H9 (cell line): Measurements from ENCODE around the gene HSPG2. TPM values are rescaled to one million over a fixed set of nuclear protein-coding genes. Genes with fewer than 3 reads are reported as not detected.

Experiments used
- DNase-seq: peaks from one replicate; pipeline ENCODE4 v3.0.0-alpha.2; 2017
- H2AFZ ChIP-seq: one replicate; pipeline ENCODE4 v1.6.1; 2013; ENCODE audit warnings: mild to moderate bottlenecking, low read length, control low read depth, moderate library complexity
- H2AK5ac ChIP-seq: 2 replicates; pipeline ENCODE4 v1.6.1; 2013; ENCODE audit warnings: low read length, control low read depth, mixed read lengths; ENCODE audit not compliant: insufficient read length
- H2BK120ac ChIP-seq: one replicate; pipeline ENCODE4 v1.6.1; 2013; ENCODE audit warnings: low read depth, mild to moderate bottlenecking, low read length, control low read depth, inconsistent platforms; ENCODE audit not compliant: poor library complexity, severe bottlenecking
- H2BK12ac ChIP-seq: 2 replicates; pipeline ENCODE4 v1.6.1; 2013; ENCODE audit warnings: low read length, control low read depth, mixed read lengths, low read depth; ENCODE audit not compliant: insufficient read length
- H2BK15ac ChIP-seq: 2 replicates; pipeline ENCODE4 v1.6.1; 2013; ENCODE audit warnings: low read depth, low read length, control low read depth
- H2BK20ac ChIP-seq: one replicate; pipeline ENCODE4 v1.6.1; 2013; ENCODE audit warnings: low read depth, mild to moderate bottlenecking, low read length, control low read depth, inconsistent platforms; ENCODE audit not compliant: poor library complexity, severe bottlenecking
- H2BK5ac ChIP-seq: 2 replicates; pipeline ENCODE4 v1.6.1; 2013; ENCODE audit warnings: low read length, control low read depth, mixed read lengths; ENCODE audit not compliant: insufficient read length
- H3K14ac ChIP-seq: 2 replicates; pipeline ENCODE4 v1.6.1; 2013; ENCODE audit warnings: low read length, control low read depth; ENCODE audit not compliant: insufficient read depth
- H3K18ac ChIP-seq: 2 replicates; pipeline ENCODE4 v1.6.1; 2013; ENCODE audit warnings: low read depth, mild to moderate bottlenecking, mixed read lengths, low read length, control low read depth; ENCODE audit not compliant: insufficient read length
- H3K23ac ChIP-seq: 2 replicates; pipeline ENCODE4 v1.6.1; 2013; ENCODE audit warnings: low read length, control low read depth, mixed read lengths, low read depth; ENCODE audit not compliant: insufficient read length
- H3K23me2 ChIP-seq: 2 replicates; pipeline ENCODE4 v1.6.1; 2013; ENCODE audit warnings: low read depth, mild to moderate bottlenecking, mixed read lengths, low read length, control low read depth; ENCODE audit not compliant: insufficient read length, poor library complexity, severe bottlenecking
- H3K27ac ChIP-seq: 2 replicates; pipeline ENCODE4 v1.5.1; 2013; ENCODE audit warnings: low read length, control low read depth, mixed read lengths, low read depth; ENCODE audit not compliant: insufficient read length
- H3K27me3 ChIP-seq: 2 replicates; pipeline ENCODE4 v1.6.1; 2013; ENCODE audit warnings: low read length, control low read depth, inconsistent platforms; ENCODE audit not compliant: insufficient read depth
- H3K4ac ChIP-seq: 2 replicates; pipeline ENCODE4 v1.6.1; 2013; ENCODE audit warnings: low read depth, mild to moderate bottlenecking, control low read depth, inconsistent platforms, low read length, moderate library complexity
- H3K4me1 ChIP-seq: 2 replicates; pipeline ENCODE4 v1.6.1; 2013; ENCODE audit warnings: low read length, control low read depth, inconsistent platforms; ENCODE audit not compliant: insufficient read depth
- H3K4me2 ChIP-seq: 2 replicates; pipeline ENCODE4 v1.6.1; 2013; ENCODE audit warnings: low read length, control low read depth, mixed read lengths; ENCODE audit not compliant: insufficient read length, insufficient read depth
- H3K56ac ChIP-seq: 2 replicates; pipeline ENCODE4 v1.6.1; 2013; ENCODE audit warnings: low read depth, mild to moderate bottlenecking, mixed read lengths, low read length, control low read depth; ENCODE audit not compliant: insufficient read length
- H3K79me1 ChIP-seq: 2 replicates; pipeline ENCODE4 v1.6.1; 2013; ENCODE audit warnings: low read depth, mild to moderate bottlenecking, moderate library complexity, low read length, control low read depth, inconsistent platforms; ENCODE audit not compliant: insufficient read depth, poor library complexity, severe bottlenecking
- H3K79me2 ChIP-seq: 2 replicates; pipeline ENCODE4 v1.6.1; 2013; ENCODE audit warnings: low read length, control low read depth, inconsistent platforms; ENCODE audit not compliant: insufficient read depth
- H3K9ac ChIP-seq: 2 replicates; pipeline ENCODE4 v1.6.1; 2013; ENCODE audit warnings: low read length, control low read depth, mixed read lengths; ENCODE audit not compliant: insufficient read length; ENCODE audit errors: extremely low read depth
- H3K9me3 ChIP-seq: one replicate; pipeline ENCODE4 v1.6.1; 2013; ENCODE audit warnings: low read depth, low read length, inconsistent platforms; ENCODE audit not compliant: control insufficient read depth
- H3T11ph ChIP-seq: one replicate; pipeline ENCODE4 v1.6.1; 2013; ENCODE audit warnings: mild to moderate bottlenecking, low read length, control low read depth, inconsistent platforms
- H4K20me1 ChIP-seq: one replicate; pipeline ENCODE4 v1.6.1; 2013; ENCODE audit not compliant: control insufficient read depth, insufficient read length, insufficient read depth
- H4K5ac ChIP-seq: 2 replicates; pipeline ENCODE4 v1.6.1; 2013; ENCODE audit warnings: low read depth, mild to moderate bottlenecking, mixed read lengths, low read length, control low read depth; ENCODE audit not compliant: insufficient read length
- H4K8ac ChIP-seq: replicated peaks from 2 replicates; pipeline ENCODE4 v1.6.1; 2013; ENCODE audit warnings: low read length, control low read depth, mixed read lengths, low read depth; ENCODE audit not compliant: insufficient read length
- H4K91ac ChIP-seq: 2 replicates; pipeline ENCODE4 v1.6.1; 2013; ENCODE audit warnings: low read depth, mild to moderate bottlenecking, moderate library complexity, mixed read lengths, low read length, control low read depth; ENCODE audit not compliant: insufficient read length
- H3K27ac Mint-ChIP-seq, 3 experiments: 2 replicates in 2 of 3; 3 replicates in 1 of 3; pipeline ENCODE4 v1.8.0; 2020 to 2021; ENCODE audit warnings: mixed read lengths in 3 of 3, mild to moderate bottlenecking in 1 of 3, moderate library complexity in 1 of 3
- H3K27me3 Mint-ChIP-seq: 2 replicates; pipeline ENCODE4 v1.8.0; 2021; ENCODE audit warnings: low read depth, mild to moderate bottlenecking, moderate library complexity, mixed read lengths
- H3K36me3 Mint-ChIP-seq, 3 experiments: 2 replicates in 2 of 3; 3 replicates in 1 of 3; pipeline ENCODE4 v1.8.0; 2020 to 2021; ENCODE audit warnings: low read depth in 3 of 3, mixed read lengths in 3 of 3; ENCODE audit not compliant: insufficient read depth in 1 of 3
- H3K4me1 Mint-ChIP-seq, 2 experiments: 2 replicates each; pipeline ENCODE4 v1.8.0; 2020; ENCODE audit warnings: mixed read lengths in 2 of 2
- H3K4me3 Mint-ChIP-seq, 2 experiments: 2 replicates in 1 of 2; 3 replicates in 1 of 2; pipeline ENCODE4 v1.8.0; 2020 to 2021; ENCODE audit warnings: mild to moderate bottlenecking in 2 of 2, mixed read lengths in 2 of 2, moderate library complexity in 1 of 2
- H3K9me3 Mint-ChIP-seq, 2 experiments: 2 replicates in 1 of 2; 3 replicates in 1 of 2; pipeline ENCODE4 v1.8.0; 2020; ENCODE audit warnings: mild to moderate bottlenecking in 2 of 2, mixed read lengths in 2 of 2, moderate library complexity in 1 of 2
- WGBS: extraction: QIAGEN DNeasy Blood & Tissue Kit; methylation state at CpG from one replicate; pipeline ENCODE4 v1.1.7; 2013; ENCODE audit warnings: missing lambda C conversion rate, low lambda C conversion rate, mixed read lengths; ENCODE audit not compliant: insufficient read length; ENCODE audit errors: extremely low coverage; 5-methylcytosine and 5-hydroxymethylcytosine counted together
- total RNA-seq: library from RNA; stranded (reverse); gene quantifications from 2 replicates; pipeline ENCODE4 v1.2.1, GENCODE V29; 2021
- TF ChIP-seq, protein P1 (sequence below): fragments of 200-600 bp; sonication (generic); conservative IDR thresholded peaks from 3 replicates; pipeline ENCODE4 v1.8.0; 2021; ENCODE audit warnings: antibody characterized with exemption, mild to moderate bottlenecking

The HSPG2 gene
- total RNA-seq, 1 experiment from 2014 or later, result 90.0 TPM

DNA sequence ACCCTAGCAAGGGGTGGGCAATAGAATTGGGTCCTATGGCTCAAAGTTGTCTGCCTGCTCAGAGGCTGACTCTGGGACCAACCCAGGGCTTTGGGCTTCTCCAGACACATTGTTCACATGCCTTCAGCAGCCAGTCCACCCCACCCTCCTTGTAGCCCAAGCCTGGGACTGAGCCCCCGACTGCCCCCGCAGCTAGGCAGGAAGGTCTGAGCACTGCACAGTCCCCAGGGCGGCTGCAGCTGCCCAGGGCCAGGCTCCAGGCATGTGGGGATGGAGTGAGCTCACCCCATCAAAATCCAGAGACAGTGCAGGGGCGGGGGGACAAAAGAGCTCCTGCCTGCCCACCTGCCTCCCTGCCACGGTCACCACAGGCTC is 35.6 kb downstream of the HSPG2 start:
- H3K9ac ChIP-seq, result no peak overlapping the region
- H3K4me2 ChIP-seq, result no peak overlapping the region
- H4K5ac ChIP-seq, result no peak overlapping the region
- H3K4ac ChIP-seq, result no peak overlapping the region
- Mint-ChIP-seq H3K4me3 (no peak overlapping the region), H3K9me3 (no peaks in the 10 kb centered on the region; a peak in 1 of 5 replicates), H3K27me3 (no peaks in the 10 kb centered on the region), H3K4me1 (peaks cover 21 to 33% of the 10 kb centered on the region in 2 experiments), H3K36me3 (peaks cover 0 to 4% (median 4%) of the 10 kb centered on the region in 3 experiments; a peak in 5 of 7 replicates), H3K27ac (peak overlapping the region; percentile 62 to 91 (median 85); a peak in 3 of 7 replicates)
- H3T11ph ChIP-seq, result no peak overlapping the region
- no peak overlapping the region for H2AFZ ChIP-seq
- no peaks in the 10 kb centered on the region for H3K4me1 ChIP-seq
- H3K23me2 ChIP-seq, result no peaks in the 10 kb centered on the region
- no peaks in the 10 kb centered on the region for H3K79me1 ChIP-seq
- H2BK15ac ChIP-seq, result no peak overlapping the region
- H2AK5ac ChIP-seq, result no peak overlapping the region
- H3K9me3 ChIP-seq, result no peaks in the 10 kb centered on the region
- no peak for DNase-seq
- H4K20me1 ChIP-seq, result no peaks in the 10 kb centered on the region
- no peak overlapping the region for H2BK120ac ChIP-seq
- no peak overlapping the region for H4K91ac ChIP-seq
- no peak overlapping the region for H3K56ac ChIP-seq
- H3K27me3 ChIP-seq, result no peaks in the 10 kb centered on the region
- H2BK20ac ChIP-seq, result no peak overlapping the region
- H3K14ac ChIP-seq, result no peak overlapping the region
- no peak overlapping the region for H3K23ac ChIP-seq
- TF ChIP-seq, protein P1, sequence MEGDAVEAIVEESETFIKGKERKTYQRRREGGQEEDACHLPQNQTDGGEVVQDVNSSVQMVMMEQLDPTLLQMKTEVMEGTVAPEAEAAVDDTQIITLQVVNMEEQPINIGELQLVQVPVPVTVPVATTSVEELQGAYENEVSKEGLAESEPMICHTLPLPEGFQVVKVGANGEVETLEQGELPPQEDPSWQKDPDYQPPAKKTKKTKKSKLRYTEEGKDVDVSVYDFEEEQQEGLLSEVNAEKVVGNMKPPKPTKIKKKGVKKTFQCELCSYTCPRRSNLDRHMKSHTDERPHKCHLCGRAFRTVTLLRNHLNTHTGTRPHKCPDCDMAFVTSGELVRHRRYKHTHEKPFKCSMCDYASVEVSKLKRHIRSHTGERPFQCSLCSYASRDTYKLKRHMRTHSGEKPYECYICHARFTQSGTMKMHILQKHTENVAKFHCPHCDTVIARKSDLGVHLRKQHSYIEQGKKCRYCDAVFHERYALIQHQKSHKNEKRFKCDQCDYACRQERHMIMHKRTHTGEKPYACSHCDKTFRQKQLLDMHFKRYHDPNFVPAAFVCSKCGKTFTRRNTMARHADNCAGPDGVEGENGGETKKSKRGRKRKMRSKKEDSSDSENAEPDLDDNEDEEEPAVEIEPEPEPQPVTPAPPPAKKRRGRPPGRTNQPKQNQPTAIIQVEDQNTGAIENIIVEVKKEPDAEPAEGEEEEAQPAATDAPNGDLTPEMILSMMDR, result no peak
- no peaks in the 10 kb centered on the region for H3K79me2 ChIP-seq
- no peak overlapping the region for H3K27ac ChIP-seq
- no peak overlapping the region for H4K8ac ChIP-seq
- no peak overlapping the region for H2BK5ac ChIP-seq
- no CpG with 5 or more reads among the region's 5 CpGs for WGBS
- H3K18ac ChIP-seq, result no peak overlapping the region
- H2BK12ac ChIP-seq, result no peak overlapping the region
